Calu3 (cell line): ENCODE data around the gene CCDC91. TPM values are rescaled to one million over a fixed set of nuclear protein-coding genes. Genes with fewer than 3 reads are reported as not detected.

Source experiments
- BruUV-seq: library from RNA; stranded (reverse); fragments of 400-500 nt; replicated peaks from 2 replicates; lab custom pipeline; 2021; lab: Mats Ljungman, UMichigan
- CTCF ChIA-PET: fragments of 300-600 bp; sonication (Branson Sonifier 250); formaldehyde crosslinking; loops from one replicate; lab custom pipeline; 2022; ENCODE audit warnings: antibody characterized with exemption; lab: Charles Lee
- DNase-seq: peaks from one replicate; pipeline ENCODE4 v3.0.0; 2022
- H3K27ac Mint-ChIP-seq: one replicate; pipeline ENCODE4 v1.8.0; 2022; ENCODE audit warnings: mixed read lengths; ENCODE audit not compliant: unreplicated experiment
- H3K27me3 Mint-ChIP-seq: one replicate; pipeline ENCODE4 v1.8.0; 2022; ENCODE audit warnings: mixed read lengths; ENCODE audit not compliant: unreplicated experiment
- H3K36me3 Mint-ChIP-seq: one replicate; pipeline ENCODE4 v1.8.0; 2022; ENCODE audit warnings: mild to moderate bottlenecking, moderate library complexity, mixed read lengths; ENCODE audit not compliant: insufficient read depth, unreplicated experiment
- H3K4me1 Mint-ChIP-seq: one replicate; pipeline ENCODE4 v1.8.0; 2022; ENCODE audit warnings: mild to moderate bottlenecking, low read depth, mixed read lengths; ENCODE audit not compliant: unreplicated experiment
- H3K4me3 Mint-ChIP-seq: one replicate; pipeline ENCODE4 v1.8.0; 2022; ENCODE audit warnings: mild to moderate bottlenecking, low read depth, moderate library complexity, mixed read lengths; ENCODE audit not compliant: unreplicated experiment
- H3K9me3 Mint-ChIP-seq: one replicate; pipeline ENCODE4 v1.8.0; 2022; ENCODE audit warnings: low read depth, mixed read lengths; ENCODE audit not compliant: unreplicated experiment
- CTCF ChIP-seq: fragments of 200-600 bp; IDR thresholded peaks from one replicate; pipeline ENCODE4 v1.8.0; 2022; ENCODE audit warnings: antibody characterized with exemption; ENCODE audit not compliant: unreplicated experiment
- intact Hi-C: fragments of 100-400 bp; cut with micrococcal nuclease; formaldehyde crosslinking; loops from one replicate; pipeline ENCODE4 v1.10.0; 2022; ENCODE audit not compliant: unreplicated experiment
- total RNA-seq: library from RNA; stranded (reverse); gene quantifications from 2 replicates; pipeline ENCODE4 v1.2.3, GENCODE V29; 2022

CCDC91 gene
- total RNA-seq, 1 experiment from 2014 or later: 25.6 TPM

- Mint-ChIP-seq H3K4me3 (no peak overlapping the region), H3K9me3 (no peaks in the 10 kb centered on the region), H3K27ac (no peak overlapping the region), H3K36me3 (no peaks in the 10 kb centered on the region), H3K4me1 (no peaks in the 10 kb centered on the region), H3K27me3 (no peaks in the 10 kb centered on the region)
- no peak for TF ChIP-seq CTCF
- no TSS peak for BruUV-seq
- CTCF ChIA-PET: no interaction called here
- intact Hi-C loops: loop anchor here (10.0 kb wide), 1 partner anchor 395 kb away; no protein-coding TSS in a partner anchor
- DNase-seq: no peak
Measured at GRCh38 chr12:28479683-28480082, 289.4 kb downstream of the CCDC91 start.

GRCh38 chr12:28484156-28484555 is 293.9 kb downstream of the CCDC91 start:
- H3K4me1 Mint-ChIP-seq: no peaks in the 10 kb centered on the region
- no peak overlapping the region for H3K27ac Mint-ChIP-seq
- CTCF ChIA-PET: no interaction called here
- DNase-seq: no peak
- intact Hi-C loops: no loop called here
- no peaks in the 10 kb centered on the region for H3K27me3 Mint-ChIP-seq
- no peaks in the 10 kb centered on the region for H3K36me3 Mint-ChIP-seq
- TF ChIP-seq CTCF: no peak
- BruUV-seq: no TSS peak
- no peaks in the 10 kb centered on the region for H3K9me3 Mint-ChIP-seq
- no peak overlapping the region for H3K4me3 Mint-ChIP-seq

GRCh38 chr12:28486521-28486920 is 296.3 kb downstream of the CCDC91 start:
- Mint-ChIP-seq H3K4me1 (no peaks in the 10 kb centered on the region), H3K27ac (no peak overlapping the region), H3K27me3 (no peaks in the 10 kb centered on the region), H3K9me3 (no peaks in the 10 kb centered on the region), H3K36me3 (no peaks in the 10 kb centered on the region), H3K4me3 (no peak overlapping the region)
- intact Hi-C loops: no loop called here
- BruUV-seq: no TSS peak
- CTCF ChIA-PET: no interaction called here
- DNase-seq: no peak
- TF ChIP-seq CTCF: no peak

GRCh38 chr12:28489246-28489645 is 299.0 kb downstream of the CCDC91 start:
- no peak overlapping the region for H3K4me3 Mint-ChIP-seq
- no peak for DNase-seq
- intact Hi-C loops: no loop called here
- H3K27ac Mint-ChIP-seq: no peak overlapping the region
- CTCF ChIA-PET: no interaction called here
- no peaks in the 10 kb centered on the region for H3K4me1 Mint-ChIP-seq
- no peaks in the 10 kb centered on the region for H3K9me3 Mint-ChIP-seq
- BruUV-seq: no TSS peak
- H3K36me3 Mint-ChIP-seq: no peaks in the 10 kb centered on the region
- H3K27me3 Mint-ChIP-seq: no peaks in the 10 kb centered on the region
- no peak for TF ChIP-seq CTCF
